ENCODE data around the gene COA3.

The COA3 gene, protein sequence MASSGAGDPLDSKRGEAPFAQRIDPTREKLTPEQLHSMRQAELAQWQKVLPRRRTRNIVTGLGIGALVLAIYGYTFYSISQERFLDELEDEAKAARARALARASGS

DNA sequence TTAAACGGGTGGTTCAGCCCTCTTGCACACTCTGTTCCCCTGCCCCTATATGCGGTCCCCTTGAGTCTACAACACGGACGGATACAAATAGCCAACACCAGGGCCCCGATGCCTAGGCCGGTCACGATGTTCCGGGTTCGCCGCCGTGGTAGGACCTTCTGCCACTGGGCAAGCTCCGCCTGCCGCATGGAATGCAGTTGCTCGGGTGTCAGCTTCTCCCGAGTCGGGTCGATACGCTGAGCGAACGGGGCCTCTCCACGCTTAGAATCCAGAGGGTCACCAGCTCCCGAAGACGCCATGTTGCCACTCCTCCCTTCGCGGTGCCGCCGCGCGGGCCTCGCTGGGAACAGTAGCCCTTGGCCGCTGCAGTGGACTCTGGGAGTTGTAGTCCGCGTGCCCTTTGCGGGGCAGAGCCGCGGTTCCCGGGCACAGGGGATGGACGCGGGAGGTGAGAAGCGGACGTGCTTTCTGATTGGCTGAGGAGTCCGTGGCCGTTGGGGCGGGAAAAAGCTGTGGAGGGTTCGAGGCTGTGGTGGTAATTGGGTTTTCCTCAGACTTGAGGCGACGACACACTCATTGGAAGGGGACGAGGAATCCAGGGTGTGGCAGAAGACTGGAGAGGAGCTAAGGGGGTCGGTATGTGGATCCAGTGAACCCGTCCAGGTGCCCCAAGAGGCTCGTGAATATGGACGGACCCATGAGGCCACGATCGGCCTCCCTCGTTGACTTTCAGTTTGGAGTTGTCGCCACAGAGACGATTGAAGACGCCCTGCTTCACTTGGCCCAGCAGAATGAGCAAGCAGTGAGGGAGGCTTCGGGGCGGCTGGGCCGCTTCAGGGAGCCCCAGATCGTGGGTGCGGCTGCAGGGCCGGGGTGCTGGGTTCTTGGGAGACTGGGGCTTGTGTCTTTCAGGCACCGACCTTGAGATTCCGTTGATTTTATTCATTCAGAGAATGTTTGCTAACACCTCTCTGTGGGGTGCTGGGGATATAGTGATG is at the start of gene COA3, which contains the start of gene CNTD1:
Gene COA3, minus strand, starts transcription at position 322 of the 998 bp plus-strand sequence. Its CDS starts 23 bp downstream, at position 299.
Gene CNTD1, plus strand, starts transcription at position 479 of the 998 bp plus-strand sequence. Its CDS starts 207 bp downstream, at position 686.
- DNase-seq = peak; percentile 48 to 62

DNA sequence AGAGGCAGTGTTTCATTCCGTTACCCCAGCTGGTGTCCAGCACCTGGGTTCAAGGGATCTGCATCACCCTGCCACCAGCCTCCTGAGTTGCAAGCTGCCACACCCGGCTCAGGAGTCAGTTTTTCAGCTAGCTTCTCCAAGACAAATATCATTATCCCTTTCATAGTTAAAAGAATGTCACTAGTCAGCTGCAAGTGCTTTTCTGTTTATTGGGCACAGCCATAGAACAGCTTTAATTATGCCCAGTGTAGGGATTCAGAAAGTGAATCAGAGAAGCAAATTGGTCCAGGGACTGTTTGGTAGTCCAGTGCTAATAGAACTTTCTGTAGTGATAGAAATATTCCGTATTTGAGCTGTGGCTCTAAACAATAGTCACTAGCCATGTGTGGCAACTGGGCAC is 49.6 kb upstream of the COA3 start:
- DNase-seq = no peak

- no peak for DNase-seq
Measured at GRCh38 chr17:42846594-42847280, 48.2 kb upstream of the COA3 start.

GRCh38 chr17:42845918-42846593 is 47.6 kb upstream of the COA3 start:
- DNase-seq = no peak

- DNase-seq = no peak
Measured at GRCh38 chr17:42845556-42845917, 47.0 kb upstream of the COA3 start.

- no peak for DNase-seq
Measured at GRCh38 chr17:42844761-42845555, 46.5 kb upstream of the COA3 start.

- no peak for DNase-seq
Measured at GRCh38 chr17:42844271-42844670, 45.8 kb upstream of the COA3 start, which contains the start of gene AOC2. TSS of gene AOC2 (plus strand) at chr17:42844580. CDS start at chr17:42844627, 47 bp downstream.

DNA sequence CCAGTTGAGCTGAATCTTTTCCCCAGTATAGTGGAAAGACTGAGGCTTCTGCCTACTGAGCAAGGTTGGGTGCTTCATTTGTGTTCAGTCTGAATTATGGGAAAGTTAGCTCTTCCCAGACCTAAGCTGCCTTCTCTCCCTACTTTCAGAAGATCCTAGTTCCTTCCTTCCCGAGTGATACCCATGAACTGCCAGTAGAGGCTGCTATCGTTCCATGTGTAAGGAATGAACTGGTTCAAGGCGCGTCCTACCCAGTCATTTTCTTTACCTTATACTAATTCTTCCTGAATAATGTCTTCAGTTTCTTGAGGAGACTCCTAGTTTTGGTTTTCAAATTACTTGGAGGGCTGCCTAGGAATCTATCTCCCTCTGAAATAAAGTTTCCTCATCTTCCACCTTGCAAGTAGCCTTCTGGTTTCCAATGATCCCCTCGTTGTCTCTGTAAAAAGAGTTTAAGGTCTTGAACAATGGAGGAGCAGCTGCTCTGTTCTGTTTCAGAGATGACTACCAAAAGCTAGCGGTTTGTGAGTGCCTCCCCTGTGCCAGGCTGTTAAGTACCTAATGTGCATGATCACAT is 44.9 kb upstream of the COA3 start:
- no peak for DNase-seq

DNA sequence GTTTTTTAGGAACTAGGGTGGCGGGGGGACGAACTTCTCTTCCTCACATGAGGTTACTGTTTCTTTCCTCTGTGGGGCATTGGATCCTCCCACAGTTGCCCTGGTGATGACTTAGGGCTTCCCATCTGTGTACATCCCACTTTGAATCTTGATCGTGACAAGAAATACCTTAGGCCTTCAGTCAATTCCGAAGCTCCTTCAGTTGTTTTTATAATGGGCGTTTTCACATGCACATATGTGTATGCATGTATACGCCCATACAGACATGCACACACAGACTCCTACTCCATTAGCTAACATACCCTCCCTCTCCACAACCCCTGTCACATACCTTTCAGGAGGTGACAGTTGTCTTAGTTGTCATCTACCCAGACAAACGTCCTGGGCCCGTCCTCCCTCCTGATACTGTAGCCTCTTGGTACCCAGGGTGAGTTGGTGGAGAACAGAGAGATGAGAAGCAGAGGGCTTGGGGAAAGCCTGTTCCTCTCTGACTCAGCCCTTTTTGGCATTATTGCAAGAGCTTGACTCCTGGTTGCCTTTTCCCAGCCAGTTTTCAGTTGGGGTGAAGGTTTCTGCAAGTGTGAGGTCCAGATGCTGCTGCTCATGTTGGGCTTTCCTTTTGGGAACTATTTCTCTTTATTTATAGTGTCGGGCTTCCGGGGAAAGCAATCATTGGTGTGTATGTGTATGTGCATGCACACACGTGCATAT is 43.6 kb upstream of the COA3 start:
- DNase-seq = no peak

GRCh38 chr17:42835732-42836131 is 37.2 kb upstream of the COA3 start:
- no peak for DNase-seq

GRCh38 chr17:42833767-42834422 is 35.4 kb upstream of the COA3 start:
- DNase-seq = no peak

GRCh38 chr17:42832934-42833766 is 34.6 kb upstream of the COA3 start, which contains the start of gene PSME3:
TSS of gene PSME3 (plus strand) at chr17:42833397. CDS start at chr17:42833632, 235 bp downstream.
- DNase-seq = peak in 1 of 2 experiments; percentile 56

GRCh38 chr17:42832213-42832933 is 33.9 kb upstream of the COA3 start:
- no peak for DNase-seq

DNA sequence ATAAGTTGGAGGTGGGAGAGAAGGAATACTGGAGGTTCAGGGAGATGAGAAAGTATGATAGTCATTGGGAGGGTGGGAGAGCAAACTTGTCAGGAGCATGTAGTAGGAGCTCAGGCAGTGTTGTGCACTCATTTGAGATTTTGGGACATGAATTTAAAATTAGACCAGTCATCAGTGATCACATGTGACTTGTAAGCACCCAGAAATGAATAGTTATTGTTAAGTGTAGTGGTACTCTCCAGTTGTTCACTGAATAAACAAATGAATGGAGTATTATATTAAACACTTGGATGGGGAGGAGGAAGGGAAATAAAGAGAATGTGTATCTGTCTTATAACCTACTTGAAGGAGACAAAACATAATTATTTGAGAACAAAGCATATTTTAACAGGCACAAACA is 32.5 kb upstream of the COA3 start:
- no peak for DNase-seq

GRCh38 chr17:42827472-42827871 is 29.0 kb upstream of the COA3 start:
- DNase-seq = no peak

DNA sequence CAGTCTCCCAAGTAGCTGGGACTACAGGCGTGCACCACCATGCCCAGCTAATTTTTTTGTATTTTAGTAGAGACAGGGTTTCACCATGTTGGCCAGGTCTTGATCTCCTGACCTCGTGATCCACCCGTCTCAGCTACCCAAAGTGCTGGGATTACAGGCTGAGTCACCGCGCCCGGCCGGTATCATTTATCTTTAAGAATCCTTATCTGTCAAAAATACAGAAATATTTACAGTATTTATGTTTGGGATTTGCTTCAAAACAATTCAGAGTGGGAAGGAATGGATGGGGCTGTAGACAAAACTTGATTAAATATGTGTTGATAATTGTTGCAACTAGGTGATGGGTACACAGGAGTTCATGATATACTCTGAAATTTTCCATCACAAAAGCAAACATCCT is 22.7 kb upstream of the COA3 start:
- no peak for DNase-seq

- no peak for DNase-seq
Measured at GRCh38 chr17:42819939-42820535, 21.5 kb upstream of the COA3 start.

DNA sequence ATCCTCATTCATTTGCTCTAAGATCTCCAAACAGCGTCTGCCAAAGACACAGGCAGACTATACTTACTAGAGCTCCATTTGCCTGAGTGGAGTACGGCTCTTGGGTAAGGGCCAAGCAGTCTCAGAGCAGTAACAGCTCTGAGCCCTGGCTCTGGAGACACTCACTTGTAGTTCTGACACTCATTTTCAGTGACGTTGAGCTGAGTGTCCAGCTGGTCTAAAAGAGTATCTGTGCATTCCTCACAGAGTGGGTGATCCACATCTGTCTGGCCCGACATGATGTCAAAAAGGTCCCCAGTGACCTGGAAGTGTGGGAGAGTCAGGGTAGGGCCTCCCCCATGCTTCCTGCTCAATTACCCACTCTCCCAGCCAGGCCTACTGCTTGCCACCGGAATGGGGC is 19.9 kb upstream of the COA3 start:
- DNase-seq = no peak
